ENCODE results near the gene VWA7.
"Not testable (repeated sequence)": the region's sequence is repeated elsewhere in the genome, so short reads cannot be mapped to it uniquely, and the experiment has no call there.

The VWA7 gene, protein sequence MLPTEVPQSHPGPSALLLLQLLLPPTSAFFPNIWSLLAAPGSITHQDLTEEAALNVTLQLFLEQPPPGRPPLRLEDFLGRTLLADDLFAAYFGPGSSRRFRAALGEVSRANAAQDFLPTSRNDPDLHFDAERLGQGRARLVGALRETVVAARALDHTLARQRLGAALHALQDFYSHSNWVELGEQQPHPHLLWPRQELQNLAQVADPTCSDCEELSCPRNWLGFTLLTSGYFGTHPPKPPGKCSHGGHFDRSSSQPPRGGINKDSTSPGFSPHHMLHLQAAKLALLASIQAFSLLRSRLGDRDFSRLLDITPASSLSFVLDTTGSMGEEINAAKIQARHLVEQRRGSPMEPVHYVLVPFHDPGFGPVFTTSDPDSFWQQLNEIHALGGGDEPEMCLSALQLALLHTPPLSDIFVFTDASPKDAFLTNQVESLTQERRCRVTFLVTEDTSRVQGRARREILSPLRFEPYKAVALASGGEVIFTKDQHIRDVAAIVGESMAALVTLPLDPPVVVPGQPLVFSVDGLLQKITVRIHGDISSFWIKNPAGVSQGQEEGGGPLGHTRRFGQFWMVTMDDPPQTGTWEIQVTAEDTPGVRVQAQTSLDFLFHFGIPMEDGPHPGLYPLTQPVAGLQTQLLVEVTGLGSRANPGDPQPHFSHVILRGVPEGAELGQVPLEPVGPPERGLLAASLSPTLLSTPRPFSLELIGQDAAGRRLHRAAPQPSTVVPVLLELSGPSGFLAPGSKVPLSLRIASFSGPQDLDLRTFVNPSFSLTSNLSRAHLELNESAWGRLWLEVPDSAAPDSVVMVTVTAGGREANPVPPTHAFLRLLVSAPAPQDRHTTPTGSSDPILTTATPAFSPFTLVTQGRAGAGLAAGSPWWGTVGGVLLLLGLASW

DNA sequence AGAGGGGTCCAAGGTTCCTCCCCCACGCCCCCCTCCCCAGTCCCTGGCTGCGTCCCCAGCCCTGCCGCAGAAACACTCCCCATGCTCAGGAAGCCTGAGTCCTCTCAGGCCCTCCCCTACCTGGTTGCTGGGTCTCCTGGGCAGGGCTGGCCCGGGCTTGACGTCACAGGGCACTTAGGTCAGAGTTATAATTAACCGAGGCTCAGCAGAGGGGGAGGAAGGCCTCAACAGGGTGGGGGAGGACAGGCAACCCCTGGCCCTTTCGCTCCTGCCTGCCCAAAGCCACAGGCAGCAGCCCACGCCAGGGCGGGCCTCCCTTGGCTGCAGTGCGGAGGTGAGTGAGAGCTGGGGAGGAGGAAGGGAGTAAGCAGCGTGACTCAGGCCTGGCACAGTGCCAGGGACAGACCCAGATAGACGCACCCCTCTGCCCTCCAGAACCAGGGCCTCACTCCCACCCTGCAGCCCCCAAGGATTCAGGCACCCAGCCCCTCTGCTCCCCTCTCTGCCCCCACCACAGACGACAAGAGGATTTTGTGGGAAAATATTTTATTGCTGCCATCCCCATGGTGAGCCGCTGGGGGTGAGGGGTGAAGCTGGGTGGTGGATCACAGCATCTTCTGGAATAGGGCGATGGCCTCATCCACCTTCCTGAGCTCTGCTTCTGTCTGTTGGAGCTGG is at the start of gene VWA7:
Gene VWA7 (minus strand): TSS at position 340 of the 678 bp plus-strand sequence. CDS start 549 bp downstream, outside the sequence.
- peak; percentile 69 to 72 (median 69) for DNase-seq (ENCODE audit: low read depth in 2 of 3, low spot score in 1 of 3)

DNA sequence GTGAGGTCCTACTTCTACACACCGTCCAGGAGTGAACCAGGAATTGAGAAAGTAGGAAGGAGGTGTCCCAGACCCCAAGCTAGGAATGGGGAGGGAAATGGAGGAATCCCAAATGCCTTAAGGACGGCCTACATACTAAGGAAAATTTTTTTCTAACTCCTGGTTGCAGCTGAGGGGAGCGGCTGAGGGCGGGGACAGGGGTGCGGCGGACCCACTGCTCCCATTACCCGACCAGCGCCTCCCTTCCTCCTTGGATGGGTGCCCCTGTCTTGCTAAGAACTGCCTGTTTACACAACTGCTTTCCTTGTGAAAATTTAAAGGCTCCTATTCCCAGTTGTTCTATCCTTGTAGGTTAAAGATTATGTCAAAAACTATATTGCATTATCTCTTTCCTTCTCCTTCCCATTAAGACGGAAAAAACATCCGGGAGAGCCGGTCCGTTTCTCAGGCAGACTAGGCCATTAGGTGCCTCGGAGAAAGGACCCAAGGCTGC is 49.7 kb upstream of the VWA7 start:
- no peak for DNase-seq (ENCODE audit: low read depth in 2 of 3, low spot score in 1 of 3)

GRCh38 chr6:31825553-31825952 is 48.4 kb upstream of the VWA7 start:
- no peak for DNase-seq (ENCODE audit: low read depth in 2 of 3, low spot score in 1 of 3)

GRCh38 chr6:31823592-31824196 is 46.6 kb upstream of the VWA7 start:
- not testable (repeated sequence) for DNase-seq (ENCODE audit: low read depth in 2 of 3, low spot score in 1 of 3)

DNA sequence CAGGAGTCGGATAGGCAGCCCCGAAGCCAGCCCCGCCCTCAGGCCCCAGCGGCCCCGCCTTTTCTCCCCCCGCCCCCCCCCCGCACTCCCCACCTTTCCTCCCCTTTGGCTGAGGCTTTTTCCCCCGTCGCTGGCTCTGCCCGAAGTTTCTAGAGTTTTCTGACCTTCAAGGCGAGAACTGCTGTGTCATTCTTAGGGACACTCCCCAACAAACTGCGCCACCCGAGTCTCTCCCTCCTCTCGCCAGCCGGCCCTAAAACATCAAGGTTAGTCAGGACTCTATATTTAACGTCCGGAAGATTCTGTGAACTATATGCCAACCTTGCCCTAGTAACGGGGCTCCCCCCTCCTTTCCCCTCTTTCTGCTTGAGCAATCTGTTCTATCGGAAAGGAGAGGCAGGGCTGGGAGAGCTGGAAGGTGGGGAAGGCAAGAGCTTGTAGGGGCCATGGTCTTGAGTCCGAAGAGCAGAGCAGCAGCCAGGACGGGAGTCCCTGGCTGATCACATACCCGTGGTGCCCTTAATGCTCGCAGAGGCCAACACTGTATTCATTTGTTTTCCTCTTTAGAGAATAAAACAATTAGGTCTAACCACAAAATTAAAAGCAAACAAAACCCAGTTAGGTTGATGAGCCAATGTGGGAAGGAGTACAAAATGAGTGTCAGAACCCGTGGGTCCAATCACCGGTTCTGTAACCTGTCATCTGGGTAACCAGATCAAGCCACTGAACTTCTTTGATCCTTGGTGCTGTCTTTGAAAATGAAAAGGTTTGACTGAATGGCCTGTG is 45.1 kb upstream of the VWA7 start:
- peak in 1 of 3 donors; percentile 49 for DNase-seq (ENCODE audit: low read depth in 2 of 3, low spot score in 1 of 3)

GRCh38 chr6:31821301-31822035 is 44.3 kb upstream of the VWA7 start:
- peak; percentile 57 to 72 (median 70) for DNase-seq (ENCODE audit: low read depth in 2 of 3, low spot score in 1 of 3)

- DNase-seq (ENCODE audit: low read depth in 2 of 3, low spot score in 1 of 3): not testable (repeated sequence)
Measured at GRCh38 chr6:31820399-31820798, 43.3 kb upstream of the VWA7 start.

GRCh38 chr6:31819871-31820299 is 42.8 kb upstream of the VWA7 start:
- no peak for DNase-seq (ENCODE audit: low read depth in 2 of 3, low spot score in 1 of 3)

- not testable (repeated sequence) for DNase-seq (ENCODE audit: low read depth in 2 of 3, low spot score in 1 of 3)
Measured at GRCh38 chr6:31817929-31818511, 40.9 kb upstream of the VWA7 start.

- DNase-seq (ENCODE audit: low read depth in 2 of 3, low spot score in 1 of 3): not testable (repeated sequence)
Measured at GRCh38 chr6:31817133-31817928, 40.2 kb upstream of the VWA7 start.

GRCh38 chr6:31815025-31815838 is 38.1 kb upstream of the VWA7 start, which contains the start of the genes HSPA1A and HSPA1L:
TSS of gene HSPA1A (plus strand) at chr6:31815543. CDS start at chr6:31815757, 214 bp downstream.
TSS of gene HSPA1L (minus strand) at chr6:31815283. CDS start at chr6:31811972, 3,311 bp downstream.
- peak in 2 of 3 donors; percentile 50 to 53 for DNase-seq (ENCODE audit: low read depth in 2 of 3, low spot score in 1 of 3)

DNA sequence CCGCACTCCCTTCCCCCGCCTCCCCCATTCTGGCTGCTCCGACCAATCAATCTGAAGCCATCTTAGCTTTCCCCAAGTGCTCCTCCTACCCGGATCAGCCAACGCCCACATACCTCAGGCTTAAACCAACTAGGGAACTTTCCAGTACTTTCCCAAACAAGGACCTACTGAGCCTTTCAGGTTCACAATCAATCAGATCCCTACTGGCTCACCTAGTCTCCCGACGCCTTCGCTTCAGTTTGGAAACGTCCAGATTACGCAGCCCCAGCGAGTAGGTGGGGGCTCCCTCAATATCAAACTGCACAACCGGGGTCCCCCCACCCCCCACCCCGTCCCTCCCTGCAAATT is 37.5 kb upstream of the VWA7 start:
- peak in 2 of 3 donors; percentile 60 to 68 for DNase-seq (ENCODE audit: low read depth in 2 of 3, low spot score in 1 of 3)

DNA sequence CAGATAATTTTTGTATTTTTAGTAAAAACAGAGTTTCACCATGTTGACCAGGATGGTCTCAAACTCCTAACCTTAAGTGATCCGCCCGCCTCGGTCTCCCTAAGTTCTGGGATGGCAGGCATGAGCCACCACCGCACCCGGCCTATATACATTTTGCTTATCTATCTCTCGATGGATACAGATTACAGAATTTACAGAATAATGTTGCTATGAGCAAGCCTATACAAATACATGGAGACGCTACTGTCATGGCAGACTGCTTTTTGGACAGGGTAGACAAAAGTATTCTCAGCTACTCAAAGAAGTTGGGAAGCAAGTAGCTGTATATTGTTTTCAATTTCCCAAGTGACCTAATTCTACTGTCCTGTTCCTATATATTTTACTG is 36.3 kb upstream of the VWA7 start:
- no peak for DNase-seq (ENCODE audit: low read depth in 2 of 3, low spot score in 1 of 3)

DNA sequence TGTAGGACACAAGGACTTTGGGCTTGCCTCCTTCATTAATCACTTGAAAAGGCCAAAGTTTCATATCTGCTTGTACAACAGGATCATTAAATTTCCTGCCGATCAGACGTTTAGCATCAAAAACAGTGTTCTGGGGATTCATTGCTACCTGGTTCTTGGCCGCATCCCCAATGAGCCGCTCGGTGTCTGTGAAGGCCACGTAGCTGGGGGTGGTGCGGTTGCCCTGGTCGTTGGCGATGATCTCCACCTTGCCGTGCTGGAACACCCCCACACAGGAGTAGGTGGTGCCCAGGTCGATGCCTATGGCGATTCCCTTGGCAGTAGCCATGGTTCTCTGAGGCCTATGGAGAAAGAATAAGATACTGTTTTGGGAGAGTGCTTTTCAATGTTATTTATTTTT is 34.5 kb upstream of the VWA7 start:
- DNase-seq (ENCODE audit: low read depth in 2 of 3, low spot score in 1 of 3): no peak

DNA sequence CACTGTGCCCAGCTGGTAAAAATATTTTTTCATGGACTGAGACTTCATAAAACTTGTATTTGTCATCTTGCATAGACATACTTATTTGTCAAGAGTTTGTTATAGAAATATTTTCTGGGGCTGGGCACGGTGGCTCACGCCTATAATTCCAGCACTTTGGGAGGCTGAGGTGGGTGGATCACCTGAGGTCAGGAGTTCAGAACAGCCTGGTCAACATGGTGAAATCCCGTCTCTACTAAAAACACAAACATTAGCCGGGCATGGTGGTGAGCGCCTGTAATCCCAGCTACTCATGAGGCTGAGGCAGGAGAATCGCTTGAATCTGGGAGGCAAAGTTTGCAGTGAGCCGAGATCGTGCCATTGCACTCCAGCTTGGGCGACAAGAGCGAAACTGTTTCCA is 31.5 kb upstream of the VWA7 start:
- not testable (repeated sequence) for DNase-seq (ENCODE audit: low read depth in 2 of 3, low spot score in 1 of 3)

- DNase-seq (ENCODE audit: low read depth in 2 of 3, low spot score in 1 of 3): peak; percentile 93 to 97 (median 97)
Measured at GRCh38 chr6:31806470-31807272, 29.5 kb upstream of the VWA7 start, which contains the start of gene LSM2. TSS of gene LSM2 (minus strand) at chr6:31806966. CDS start at chr6:31806757, 209 bp downstream.
